Right cardiac atrium (tissue), 5 donors: ENCODE results near the gene RUNX1. TPM values are rescaled to one million over a fixed set of nuclear protein-coding genes. Genes with fewer than 3 reads are reported as not detected.

ENCODE experiments used
- ATAC-seq, 2 donors: fragments of 200-7000 bp; cut with Tn5 transposase; one replicate each; pipeline versions ENCODE4 v1.8.0 to v1.9.1; 2020; ENCODE audit warnings: moderate library complexity in 2 of 2, mild to moderate bottlenecking in 1 of 2
- DNase-seq, 3 donors: peaks; one replicate each; pipeline ENCODE4 v3.0.0-alpha.2; 2020
- H3K27ac ChIP-seq: one replicate; pipeline ENCODE4 v1.5.1; 2013; ENCODE audit warnings: mild to moderate bottlenecking, low read length, control low read depth, moderate library complexity
- H3K27me3 ChIP-seq: one replicate; pipeline ENCODE4 v1.6.1; 2013; ENCODE audit not compliant: control insufficient read depth, insufficient read depth
- H3K4me1 ChIP-seq: one replicate; pipeline ENCODE4 v1.6.1; 2013; ENCODE audit warnings: low read length; ENCODE audit not compliant: control insufficient read depth, insufficient read depth
- H3K4me3 ChIP-seq: one replicate; pipeline ENCODE4 v1.5.1; 2013; ENCODE audit warnings: low read length, control low read depth
- H3K9me3 ChIP-seq: one replicate; pipeline ENCODE4 v1.6.1; 2013; ENCODE audit warnings: low read length; ENCODE audit not compliant: control insufficient read depth
- WGBS: extraction: QIAGEN DNeasy Blood & Tissue Kit; methylation state at CpG from one replicate; pipeline ENCODE4 v1.1.7; 2013; 5-methylcytosine and 5-hydroxymethylcytosine counted together
- intact Hi-C, 4 donors: fragments of 100-400 bp; cut with DNase I; formaldehyde crosslinking; loops; one replicate each; pipeline versions ENCODE4 v1.11.0 to v1.14.0; 2022 to 2023
- polyA plus RNA-seq: library from polyadenylated mRNA; stranded (reverse); fragments of 200-250 nt; gene quantifications from one replicate; pipeline ENCODE4 v1.2.3, GENCODE V29; 2013
- total RNA-seq, 4 donors: library from RNA; stranded (reverse); fragmentation: NEBNext Ultra II Directional; extraction: Animal tissue kit (Norgen Biotek cat#: 25700); gene quantifications; one replicate each; pipeline ENCODE4 v1.2.1, GENCODE V29; 2021
- donor health status: healthy with polysubstance abuse.
- donor health status: DM: no; HTN: yes; CAD: no.
- donor health status: DM: no; HTN: no; CAD: no.
- donor health status: DM: no; HTN: yes; CAD: no; lungs with severe emphysema.
- donor health status: DM: yes; HTN: yes; CAD: no.

RUNX1 gene
- total and polyA plus RNA-seq, 5 donors, result 0.81 to 17.6 (median 4.4) TPM

- intact Hi-C loops, result no loop called here
- no peaks in the 10 kb centered on the region for H3K4me1 ChIP-seq
- 89% methylated on average over 7 of the region's 7 CpGs for WGBS
These were observed 11.7 kb downstream of the RUNX1 start for GRCh38 chr21:35037384-35037765.

GRCh38 chr21:35036465-35037383, 12.4 kb downstream of the RUNX1 start:
- no peaks in the 10 kb centered on the region for H3K4me1 ChIP-seq
- H3K4me3 ChIP-seq, result no peak overlapping the region
- ATAC-seq (no peak), DNase-seq (no peak)
- H3K27ac ChIP-seq, result no peak overlapping the region
- 73% methylated on average over 11 of the region's 11 CpGs for WGBS
- intact Hi-C loops, result no loop called here
- H3K27me3 ChIP-seq, result no peaks in the 10 kb centered on the region
- H3K9me3 ChIP-seq, result no peaks in the 10 kb centered on the region

More at GRCh38 chr21:35037384-35037765, 11.7 kb downstream of the RUNX1 start:
- DNase-seq (no peak), ATAC-seq (no peak)
- no peak overlapping the region for H3K4me3 ChIP-seq
- no peaks in the 10 kb centered on the region for H3K27me3 ChIP-seq
- H3K27ac ChIP-seq, result no peak overlapping the region
- H3K9me3 ChIP-seq, result no peaks in the 10 kb centered on the region

- Histone ChIP-seq H3K27me3 (no peaks in the 10 kb centered on the region), H3K9me3 (no peaks in the 10 kb centered on the region), H3K4me1 (no peaks in the 10 kb centered on the region), H3K4me3 (no peak overlapping the region), H3K27ac (no peak overlapping the region)
- DNase-seq, result no peak
- intact Hi-C loops, result no loop called here
- WGBS, result 83% methylated on average over 8 of the region's 8 CpGs
- no peak for ATAC-seq
These were observed 13.5 kb downstream of the RUNX1 start for GRCh38 chr21:35035581-35035980.

- Histone ChIP-seq H3K27ac (no peak overlapping the region), H3K9me3 (no peaks in the 10 kb centered on the region), H3K4me3 (no peak overlapping the region), H3K4me1 (no peaks in the 10 kb centered on the region), H3K27me3 (no peaks in the 10 kb centered on the region)
- intact Hi-C loops, result no loop called here
- WGBS, result 92% methylated on average over 8 of the region's 8 CpGs
- no peak for ATAC-seq
- DNase-seq, result no peak
These were observed 14.0 kb downstream of the RUNX1 start for GRCh38 chr21:35035116-35035515.

DNA sequence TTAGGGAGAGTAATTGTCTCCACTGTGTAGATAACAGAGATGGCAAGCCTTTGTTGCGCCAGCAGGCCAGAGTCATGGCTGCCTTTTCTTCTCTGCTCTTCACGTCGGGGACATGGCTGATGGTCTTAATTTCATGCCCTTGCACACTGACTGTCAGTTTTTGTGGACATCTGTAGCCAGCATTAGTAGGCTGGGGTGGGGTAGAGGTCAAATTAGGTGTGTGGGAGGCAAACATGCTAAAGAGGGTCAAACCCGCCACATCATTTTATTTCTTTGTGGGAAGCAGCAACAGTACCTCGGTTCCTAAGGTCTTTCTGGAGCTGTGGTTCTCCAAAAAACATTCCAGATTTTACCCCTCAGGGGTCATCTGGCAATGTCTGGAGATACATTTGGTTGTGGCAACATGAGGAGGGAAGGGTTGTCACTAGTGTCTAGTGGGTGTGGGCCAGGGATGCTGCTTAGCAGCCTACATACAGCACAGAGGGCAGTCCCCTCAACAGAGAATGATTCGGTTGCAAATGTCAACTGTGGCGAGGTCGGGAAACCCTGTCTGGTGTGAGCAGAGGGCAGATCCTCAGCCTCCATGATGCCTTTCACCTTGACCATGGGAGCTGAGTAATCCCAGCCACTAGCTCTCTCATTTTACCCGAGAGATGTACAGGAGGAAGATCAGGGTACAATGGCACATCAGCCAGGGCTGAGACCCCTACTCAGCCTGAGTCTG, 14.7 kb downstream of the RUNX1 start:
- DNase-seq (no peak), ATAC-seq (no peak)
- H3K4me1 ChIP-seq, result no peaks in the 10 kb centered on the region

DNA sequence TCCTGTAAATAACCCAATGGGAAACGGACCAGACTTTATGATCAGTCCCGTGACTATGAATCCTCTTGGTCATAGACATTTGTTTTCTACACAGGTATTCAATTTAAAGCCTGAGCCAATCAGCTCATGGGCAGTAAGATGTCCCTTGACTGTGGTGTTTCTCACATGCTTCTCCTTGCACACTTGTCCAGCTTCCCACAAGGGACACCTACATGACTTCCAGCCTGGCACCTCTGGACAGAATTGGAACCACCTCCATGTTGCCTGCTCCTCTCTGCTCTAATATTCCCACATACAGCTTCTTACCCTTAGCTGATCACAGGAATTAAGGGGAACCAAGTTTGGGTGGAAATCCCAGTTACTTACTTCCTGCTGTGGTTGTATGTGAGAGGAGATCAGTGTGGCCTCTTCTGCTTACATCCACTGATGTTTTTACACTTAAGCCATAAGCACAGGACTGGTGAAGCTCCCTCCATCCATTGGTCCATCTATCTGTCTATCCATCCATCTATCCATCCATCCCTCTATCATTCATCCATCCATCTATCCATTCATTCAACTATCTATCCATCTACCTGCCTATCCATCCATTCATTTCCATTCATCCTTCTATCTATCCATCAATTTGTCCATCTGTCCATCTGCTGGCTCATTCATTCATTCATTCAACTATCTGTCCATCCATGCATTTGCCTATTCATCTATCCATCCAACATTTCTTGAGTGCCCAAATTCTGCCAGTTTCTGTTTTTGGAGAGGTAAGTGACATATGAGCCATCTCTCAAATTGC, 16.4 kb downstream of the RUNX1 start:
- Histone ChIP-seq H3K9me3 (no peaks in the 10 kb centered on the region), H3K4me1 (no peaks in the 10 kb centered on the region), H3K27ac (no peak overlapping the region), H3K4me3 (no peak overlapping the region), H3K27me3 (no peaks in the 10 kb centered on the region)
- intact Hi-C loops, result no loop called here
- ATAC-seq (no peak), DNase-seq (no peak)
- 82% methylated on average over 2 of the region's 2 CpGs for WGBS

More for the DNA sequence above, 14.7 kb downstream of the RUNX1 start:
- no peaks in the 10 kb centered on the region for H3K9me3 ChIP-seq
- intact Hi-C loops, result no loop called here
- no peak overlapping the region for H3K27ac ChIP-seq
- 92% methylated on average over 9 of the region's 9 CpGs for WGBS
- no peaks in the 10 kb centered on the region for H3K27me3 ChIP-seq
- H3K4me3 ChIP-seq, result no peak overlapping the region

- Histone ChIP-seq H3K4me1 (no peaks in the 10 kb centered on the region), H3K27ac (no peak overlapping the region), H3K9me3 (no peaks in the 10 kb centered on the region), H3K27me3 (no peaks in the 10 kb centered on the region), H3K4me3 (no peak overlapping the region)
- no peak for DNase-seq
- no peak for ATAC-seq
- 88% methylated on average over 4 of the region's 4 CpGs for WGBS
- intact Hi-C loops, result no loop called here
These were observed 20.6 kb downstream of the RUNX1 start for GRCh38 chr21:35028451-35028978.

GRCh38 chr21:35027563-35028450, 21.3 kb downstream of the RUNX1 start:
- intact Hi-C loops, result no loop called here
- no peak for DNase-seq
- no peak overlapping the region for H3K4me3 ChIP-seq
- no peaks in the 10 kb centered on the region for H3K27me3 ChIP-seq
- WGBS, result 71% methylated on average over 5 of the region's 5 CpGs
- no peaks in the 10 kb centered on the region for H3K4me1 ChIP-seq
- no peaks in the 10 kb centered on the region for H3K9me3 ChIP-seq
- H3K27ac ChIP-seq, result no peak overlapping the region
- no peak for ATAC-seq

DNA sequence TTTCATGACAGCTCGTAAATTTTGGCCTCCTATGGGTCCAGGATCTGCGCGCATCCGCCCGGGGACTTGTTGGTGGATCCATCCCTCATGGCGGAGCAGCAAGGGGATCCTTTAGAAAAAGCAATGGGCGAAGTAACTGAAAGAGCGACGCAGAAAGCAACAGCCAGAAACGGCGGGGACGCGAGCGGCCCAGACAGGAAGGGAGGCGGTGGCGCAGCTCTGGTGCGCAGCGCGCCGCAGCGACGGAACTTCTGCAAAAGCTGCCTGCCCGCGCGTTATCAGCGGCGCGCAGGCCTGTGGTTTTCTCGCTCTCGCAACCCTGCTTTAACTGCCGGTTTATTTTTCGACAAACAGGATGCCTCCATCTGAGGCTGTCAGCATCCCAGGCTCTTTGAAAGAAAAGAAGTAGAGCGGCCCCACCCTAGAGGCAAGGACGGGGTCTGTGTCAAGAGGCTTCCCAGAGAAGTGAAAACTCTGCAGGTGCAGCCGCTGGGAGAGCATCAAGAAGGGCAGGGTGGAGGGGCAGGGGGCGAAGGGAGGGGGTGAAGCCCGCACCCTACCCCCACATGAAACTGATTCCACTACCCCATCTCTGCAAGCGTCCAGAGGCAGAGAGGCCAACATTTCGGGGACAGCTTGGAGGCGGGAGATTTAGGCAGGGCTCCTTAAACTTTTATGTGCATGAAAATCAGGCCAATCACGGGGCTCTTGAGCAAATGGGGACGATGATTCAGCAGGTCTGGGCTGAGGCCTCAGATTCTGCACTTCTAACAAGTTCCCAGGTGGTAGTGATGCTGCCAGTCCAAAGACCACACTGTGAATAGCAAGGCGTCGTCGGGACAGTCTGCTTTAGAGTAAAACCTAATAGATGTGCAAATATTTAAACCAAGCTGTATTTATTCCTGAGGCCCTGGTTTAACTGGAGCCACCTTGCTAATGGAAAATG, 22.2 kb downstream of the RUNX1 start:
- no peaks in the 10 kb centered on the region for H3K27me3 ChIP-seq
- 14% methylated on average over 45 of the region's 45 CpGs for WGBS
- no peaks in the 10 kb centered on the region for H3K9me3 ChIP-seq
- intact Hi-C loops, result no loop called here
- no peak overlapping the region for H3K4me3 ChIP-seq
- no peaks in the 10 kb centered on the region for H3K4me1 ChIP-seq
- ATAC-seq, result peak; percentile 76 to 86
- peak; percentile 67 to 87 (median 84) for DNase-seq
- H3K27ac ChIP-seq, result no peak overlapping the region
